ENCODE results near the gene PROSER1. TPM values are rescaled to one million over a fixed set of nuclear protein-coding genes. Genes with fewer than 3 reads are reported as not detected.

The PROSER1 gene
- total and polyA plus RNA-seq, 12 donors = 7.8 to 31.4 (median 18.2) TPM

GRCh38 chr13:38993381-38993780 is 44.5 kb downstream of the PROSER1 start:
- no peaks in the 10 kb centered on the region for H3K36me3 ChIP-seq (replicated peaks in 1 of 2)
- 45 to 54% (median 50%) methylated on average over 4 of the region's 4 CpGs for WGBS, 4 donors
- no peak overlapping the region for H3K27ac ChIP-seq
- no peaks in the 10 kb centered on the region for H3K27me3 ChIP-seq
- TF ChIP-seq POLR2A (IDR thresholded peaks at IDR 0.05) (no peak), CTCF (IDR thresholded peaks at IDR 0.05) (no peak)
- no peaks in the 10 kb centered on the region for H3K9me3 ChIP-seq (replicated peaks in 1 of 3)
- no peaks in the 10 kb centered on the region for H3K4me1 ChIP-seq (replicated peaks in 1 of 2)
- DNase-seq = no peak
- intact Hi-C loops (cut with DNase I) = no loop called here
- H3K4me3 ChIP-seq = no peak overlapping the region

- intact Hi-C loops (cut with DNase I) = no loop called here
- Histone ChIP-seq H3K27me3 (no peaks in the 10 kb centered on the region), H3K4me1 (replicated peaks in 1 of 2) (no peaks in the 10 kb centered on the region), H3K9me3 (replicated peaks in 1 of 3) (no peaks in the 10 kb centered on the region), H3K4me3 (no peak within 1 kb of the TSS), H3K27ac (no peak within 1 kb of the TSS), H3K36me3 (replicated peaks in 1 of 2) (no peaks in the 10 kb centered on the region)
- no peak for DNase-seq
- no peak for TF ChIP-seq CTCF (IDR thresholded peaks at IDR 0.05)
- TF ChIP-seq POLR2A (IDR thresholded peaks at IDR 0.05) = no peak
These were observed 47.2 kb downstream of the PROSER1 start, which contains the start of gene STOML3 for GRCh38 chr13:38990693-38991092. STOML3 (minus strand) TSS chr13:38990831; CDS start chr13:38990721, 110 bp downstream.

- Histone ChIP-seq H3K4me3 (no peak overlapping the region), H3K27me3 (no peaks in the 10 kb centered on the region), H3K36me3 (replicated peaks in 1 of 2) (no peaks in the 10 kb centered on the region), H3K27ac (no peak overlapping the region), H3K9me3 (replicated peaks in 1 of 3) (peaks cover 0 to 6% (median 0%) of the 10 kb centered on the region in 3 donors), H3K4me1 (replicated peaks in 1 of 2) (no peaks in the 10 kb centered on the region)
- no peak for DNase-seq
- TF ChIP-seq CTCF (IDR thresholded peaks at IDR 0.05) = no peak
- no peak for TF ChIP-seq POLR2A (IDR thresholded peaks at IDR 0.05)
- intact Hi-C loops (cut with DNase I) = no loop called here
- 66 to 86% (median 82%) methylated on average over 2 of the region's 2 CpGs for WGBS, 4 donors
These were observed 56.8 kb downstream of the PROSER1 start for GRCh38 chr13:38981096-38981495.

- H3K4me3 ChIP-seq = no peak overlapping the region
- H3K9me3 ChIP-seq (replicated peaks in 1 of 3) = peaks cover 0 to 6% (median 0%) of the 10 kb centered on the region in 3 donors
- DNase-seq = no peak
- intact Hi-C loops (cut with DNase I) = no loop called here
- 35 to 63% (median 41%) methylated on average over 2 of the region's 2 CpGs for WGBS, 4 donors
- no peak for TF ChIP-seq POLR2A (IDR thresholded peaks at IDR 0.05)
- TF ChIP-seq CTCF (IDR thresholded peaks at IDR 0.05) = no peak
- H3K4me1 ChIP-seq (replicated peaks in 1 of 2) = no peaks in the 10 kb centered on the region
- H3K27me3 ChIP-seq = no peaks in the 10 kb centered on the region
- H3K27ac ChIP-seq = no peak overlapping the region
- H3K36me3 ChIP-seq (replicated peaks in 1 of 2) = no peaks in the 10 kb centered on the region
These were observed 57.2 kb downstream of the PROSER1 start for GRCh38 chr13:38980750-38981078.

All from adrenal gland (tissue), 12 donors.